Measurements from ENCODE around the gene MYH6. TPM values are rescaled to one million over a fixed set of nuclear protein-coding genes. Genes with fewer than 3 reads are reported as not detected.
"Not testable (repeated sequence)": the region's sequence is repeated elsewhere in the genome, so short reads cannot be mapped to it uniquely, and the experiment has no call there.

The MYH6 gene
- total RNA-seq, 2 experiments from 2014 or later = 0.07 to 0.08 TPM

GRCh38 chr14:23405516-23406025 is 2.5 kb downstream of the MYH6 start:
- Mint-ChIP-seq H3K4me3 (no peak overlapping the region), H3K4me1 (no peaks in the 10 kb centered on the region), H3K36me3 (ENCODE audit: low read depth) (no peaks in the 10 kb centered on the region), H3K27me3 (no peaks in the 10 kb centered on the region), H3K27ac (no peak overlapping the region), H3K9me3 (no peaks in the 10 kb centered on the region)
- DNase-seq = no peak
- ChIA-PET POLR2A (no interaction called here), CTCF (no interaction called here)

GRCh38 chr14:23405096-23405495 is 3.0 kb downstream of the MYH6 start:
- Mint-ChIP-seq H3K4me1 (no peaks in the 10 kb centered on the region), H3K4me3 (no peak overlapping the region), H3K9me3 (no peaks in the 10 kb centered on the region), H3K36me3 (ENCODE audit: low read depth) (no peaks in the 10 kb centered on the region), H3K27ac (no peak overlapping the region), H3K27me3 (no peaks in the 10 kb centered on the region)
- CTCF ChIA-PET = no interaction called here
- no peak for DNase-seq
- POLR2A ChIA-PET = no interaction called here

GRCh38 chr14:23404331-23404900 is 3.7 kb downstream of the MYH6 start:
- no peaks in the 10 kb centered on the region for H3K4me1 Mint-ChIP-seq
- ChIA-PET CTCF (no interaction called here), POLR2A (no interaction called here)
- H3K4me3 Mint-ChIP-seq = no peak overlapping the region
- no peaks in the 10 kb centered on the region for H3K36me3 Mint-ChIP-seq (ENCODE audit: low read depth)
- no peak overlapping the region for H3K27ac Mint-ChIP-seq
- H3K9me3 Mint-ChIP-seq = no peaks in the 10 kb centered on the region
- DNase-seq = no peak
- no peaks in the 10 kb centered on the region for H3K27me3 Mint-ChIP-seq

- no peaks in the 10 kb centered on the region for H3K9me3 Mint-ChIP-seq
- CTCF ChIA-PET = no interaction called here
- H3K27ac Mint-ChIP-seq = no peak overlapping the region
- H3K4me3 Mint-ChIP-seq = no peak overlapping the region
- no peaks in the 10 kb centered on the region for H3K27me3 Mint-ChIP-seq
- H3K4me1 Mint-ChIP-seq = no peaks in the 10 kb centered on the region
- POLR2A ChIA-PET = no interaction called here
- DNase-seq = no peak
- H3K36me3 Mint-ChIP-seq (ENCODE audit: low read depth) = no peaks in the 10 kb centered on the region
Observed at GRCh38 chr14:23403908-23404307, 4.2 kb downstream of the MYH6 start.

- Mint-ChIP-seq H3K4me1 (no peaks in the 10 kb centered on the region), H3K9me3 (no peaks in the 10 kb centered on the region), H3K27ac (no peak overlapping the region), H3K4me3 (no peak overlapping the region), H3K36me3 (ENCODE audit: low read depth) (no peaks in the 10 kb centered on the region), H3K27me3 (no peaks in the 10 kb centered on the region)
- ChIA-PET POLR2A (no interaction called here), CTCF (interaction anchor here (1.0 kb wide), 1 partner anchor 45 kb away, joined by 3 read pairs; no protein-coding TSS in a partner anchor)
- no peak for DNase-seq
Observed at GRCh38 chr14:23403139-23403438, 5.0 kb downstream of the MYH6 start.

- H3K27me3 Mint-ChIP-seq = no peaks in the 10 kb centered on the region
- no peak for DNase-seq
- no peaks in the 10 kb centered on the region for H3K9me3 Mint-ChIP-seq
- no peaks in the 10 kb centered on the region for H3K4me1 Mint-ChIP-seq
- no peak overlapping the region for H3K4me3 Mint-ChIP-seq
- H3K27ac Mint-ChIP-seq = no peak overlapping the region
- ChIA-PET POLR2A (no interaction called here), CTCF (interaction anchor here (1.0 kb wide), 1 partner anchor 44 kb away, joined by 3 read pairs; no protein-coding TSS in a partner anchor)
- no peaks in the 10 kb centered on the region for H3K36me3 Mint-ChIP-seq (ENCODE audit: low read depth)
Observed at GRCh38 chr14:23402296-23403138, 5.6 kb downstream of the MYH6 start.

GRCh38 chr14:23401291-23401690 is 6.8 kb downstream of the MYH6 start:
- H3K4me1 Mint-ChIP-seq = no peaks in the 10 kb centered on the region
- ChIA-PET CTCF (no interaction called here), POLR2A (no interaction called here)
- no peaks in the 10 kb centered on the region for H3K27me3 Mint-ChIP-seq
- no peak overlapping the region for H3K4me3 Mint-ChIP-seq
- H3K36me3 Mint-ChIP-seq (ENCODE audit: low read depth) = no peaks in the 10 kb centered on the region
- no peak overlapping the region for H3K27ac Mint-ChIP-seq
- DNase-seq = no peak
- H3K9me3 Mint-ChIP-seq = no peaks in the 10 kb centered on the region

- H3K27ac Mint-ChIP-seq; H3K9me3 Mint-ChIP-seq; H3K4me1 Mint-ChIP-seq; H3K36me3 Mint-ChIP-seq (ENCODE audit: low read depth); H3K27me3 Mint-ChIP-seq; POLR2A ChIA-PET; H3K4me3 Mint-ChIP-seq; DNase-seq; CTCF ChIA-PET: not testable (repeated sequence)
Observed at GRCh38 chr14:23400496-23401149, 7.5 kb downstream of the MYH6 start.

- no peaks in the 10 kb centered on the region for H3K9me3 Mint-ChIP-seq
- H3K27ac Mint-ChIP-seq = no peak overlapping the region
- H3K27me3 Mint-ChIP-seq = no peaks in the 10 kb centered on the region
- no peaks in the 10 kb centered on the region for H3K4me1 Mint-ChIP-seq
- H3K36me3 Mint-ChIP-seq (ENCODE audit: low read depth) = no peaks in the 10 kb centered on the region
- DNase-seq = no peak
- POLR2A ChIA-PET = no interaction called here
- CTCF ChIA-PET = no interaction called here
- H3K4me3 Mint-ChIP-seq = no peak overlapping the region
Observed at GRCh38 chr14:23399591-23399990, 8.5 kb downstream of the MYH6 start.

GRCh38 chr14:23399136-23399535 is 8.9 kb downstream of the MYH6 start:
- H3K4me3 Mint-ChIP-seq = no peak overlapping the region
- H3K36me3 Mint-ChIP-seq (ENCODE audit: low read depth) = no peaks in the 10 kb centered on the region
- H3K27me3 Mint-ChIP-seq = no peaks in the 10 kb centered on the region
- ChIA-PET CTCF (interaction anchor here (1.5 kb wide), 1 partner anchor 17 kb away, joined by 3 read pairs; no protein-coding TSS in a partner anchor), POLR2A (no interaction called here)
- no peaks in the 10 kb centered on the region for H3K4me1 Mint-ChIP-seq
- no peak for DNase-seq
- no peak overlapping the region for H3K27ac Mint-ChIP-seq
- H3K9me3 Mint-ChIP-seq = no peaks in the 10 kb centered on the region

- Mint-ChIP-seq H3K9me3 (no peaks in the 10 kb centered on the region), H3K4me3 (no peak overlapping the region), H3K27ac (no peak overlapping the region), H3K27me3 (no peaks in the 10 kb centered on the region), H3K36me3 (ENCODE audit: low read depth) (no peaks in the 10 kb centered on the region), H3K4me1 (no peaks in the 10 kb centered on the region)
- ChIA-PET CTCF (interaction anchor here (1.4 to 1.5 kb wide), 2 partner anchors 17 to 32 kb away, joined by 3 read pairs; no protein-coding TSS in a partner anchor), POLR2A (no interaction called here)
- no peak for DNase-seq
Observed at GRCh38 chr14:23398348-23398747, 9.7 kb downstream of the MYH6 start.

- no peak overlapping the region for H3K4me3 Mint-ChIP-seq
- no peaks in the 10 kb centered on the region for H3K4me1 Mint-ChIP-seq
- CTCF ChIA-PET = interaction anchor here (1.4 kb wide), 1 partner anchor 31 kb away, joined by 3 read pairs; no protein-coding TSS in a partner anchor
- POLR2A ChIA-PET = no interaction called here
- H3K36me3 Mint-ChIP-seq (ENCODE audit: low read depth) = no peaks in the 10 kb centered on the region
- no peaks in the 10 kb centered on the region for H3K9me3 Mint-ChIP-seq
- H3K27me3 Mint-ChIP-seq = no peaks in the 10 kb centered on the region
- H3K27ac Mint-ChIP-seq = no peak overlapping the region
- DNase-seq = no peak
Observed at GRCh38 chr14:23396781-23397407, 11.2 kb downstream of the MYH6 start.

GRCh38 chr14:23396126-23396525 is 11.9 kb downstream of the MYH6 start:
- Mint-ChIP-seq H3K27me3 (peaks cover 2% of the 10 kb centered on the region), H3K4me1 (no peaks in the 10 kb centered on the region), H3K9me3 (no peaks in the 10 kb centered on the region), H3K4me3 (no peak overlapping the region), H3K36me3 (ENCODE audit: low read depth) (no peaks in the 10 kb centered on the region), H3K27ac (no peak overlapping the region)
- CTCF ChIA-PET = no interaction called here
- no peak for DNase-seq
- POLR2A ChIA-PET = no interaction called here
